IMR-90 (cell line): Measurements from ENCODE around the gene SERPINA1. TPM values are rescaled to one million over a fixed set of nuclear protein-coding genes. Genes with fewer than 3 reads are reported as not detected.

Experiments used
- ATAC-seq: fragments of 200-7000 bp; cut with Tn5 transposase; 2 replicates; pipeline ENCODE4 v1.9.1; 2020; ENCODE audit warnings: low read depth, mild to moderate bottlenecking, moderate library complexity
- BruUV-seq: library from RNA; stranded (reverse); fragments of 400-500 nt; replicated peaks from 2 replicates; lab custom pipeline; 2021; lab: Mats Ljungman, UMichigan
- CTCF ChIA-PET: fragments of 300-600 bp; formaldehyde crosslinking; extraction: SDS; loops from one replicate; lab custom pipeline; 2021; ENCODE audit warnings: antibody characterized with exemption; lab: Yijun Ruan, JAX
- POLR2A ChIA-PET: fragments of 300-600 bp; sonication (Branson Sonifier 250); formaldehyde crosslinking; loops from one replicate; lab custom pipeline; 2022; ENCODE audit warnings: antibody characterized with exemption; ENCODE audit not compliant: unreplicated experiment; lab: Charles Lee
- DNase-seq: peaks from one replicate; pipeline ENCODE4 v3.0.0; 2013
- H2AFZ ChIP-seq: replicated peaks from 2 replicates; pipeline ENCODE3; 2013; ENCODE audit warnings: low read length, mild to moderate bottlenecking; ENCODE audit not compliant: poor library complexity
- H2AK5ac ChIP-seq: 2 replicates; pipeline ENCODE4 v1.6.1; 2013; ENCODE audit warnings: low read depth, low read length, inconsistent platforms
- H2AK9ac ChIP-seq: replicated peaks from 2 replicates; pipeline ENCODE3; 2013; ENCODE audit warnings: mild to moderate bottlenecking, low read depth, low read length, moderate library complexity; ENCODE audit not compliant: poor library complexity
- H2BK120ac ChIP-seq: 2 replicates; pipeline ENCODE4 v1.6.1; 2013; ENCODE audit warnings: low read depth, low read length, inconsistent platforms
- H2BK15ac ChIP-seq: 3 replicates; pipeline ENCODE4 v1.6.1; 2013; ENCODE audit warnings: low read depth, low read length, inconsistent platforms
- H2BK20ac ChIP-seq: 2 replicates; pipeline ENCODE4 v1.6.1; 2013; ENCODE audit warnings: low read depth, mild to moderate bottlenecking, inconsistent platforms, low read length, moderate library complexity
- H2BK5ac ChIP-seq: 2 replicates; pipeline ENCODE4 v1.6.1; 2013; ENCODE audit warnings: mild to moderate bottlenecking, low read depth, low read length, inconsistent platforms; ENCODE audit not compliant: poor library complexity, severe bottlenecking
- H3K14ac ChIP-seq: replicated peaks from 2 replicates; pipeline ENCODE4 v1.6.1; 2013; ENCODE audit warnings: low read depth, low read length, inconsistent platforms
- H3K18ac ChIP-seq: 2 replicates; pipeline ENCODE4 v1.6.1; 2013; ENCODE audit warnings: low read depth, low read length, control low read depth
- H3K23ac ChIP-seq: 2 replicates; pipeline ENCODE4 v1.6.1; 2013; ENCODE audit warnings: low read depth, low read length, inconsistent platforms
- H3K27ac ChIP-seq: 2 replicates; pipeline ENCODE4 v1.5.1; 2013; ENCODE audit warnings: mild to moderate bottlenecking, control low read depth, low read length; ENCODE audit not compliant: insufficient read depth
- H3K27me3 ChIP-seq: 2 replicates; pipeline ENCODE4 v1.6.1; 2013; ENCODE audit warnings: low read length; ENCODE audit not compliant: control insufficient read depth, insufficient read depth
- H3K36me3 ChIP-seq: 2 replicates; pipeline ENCODE4 v1.6.1; 2013; ENCODE audit warnings: low read length, mixed read lengths; ENCODE audit not compliant: control insufficient read depth, insufficient read depth
- H3K4ac ChIP-seq: 2 replicates; pipeline ENCODE4 v1.6.1; 2013; ENCODE audit warnings: low read depth, low read length, inconsistent platforms
- H3K4me1 ChIP-seq: 2 replicates; pipeline ENCODE4 v1.6.1; 2013; ENCODE audit warnings: low read length, mixed read lengths; ENCODE audit not compliant: control insufficient read depth, insufficient read depth
- H3K4me2 ChIP-seq: 2 replicates; pipeline ENCODE4 v1.6.1; 2013; ENCODE audit warnings: low read depth, mild to moderate bottlenecking, control low read depth, low read length, moderate library complexity
- H3K4me3 ChIP-seq: 2 replicates; pipeline ENCODE4 v1.5.1; 2013; ENCODE audit warnings: low read depth, mild to moderate bottlenecking, control low read depth, low read length, moderate library complexity; ENCODE audit not compliant: insufficient read depth
- H3K56ac ChIP-seq: 2 replicates; pipeline ENCODE4 v1.6.1; 2013; ENCODE audit warnings: low read length, inconsistent platforms; ENCODE audit not compliant: insufficient read depth; ENCODE audit errors: extremely low read depth
- H3K79me1 ChIP-seq, 2 experiments: 2 replicates each; pipeline ENCODE4 v1.6.1; 2013; ENCODE audit warnings: low read length in 2 of 2, inconsistent platforms in 1 of 2, low read depth in 1 of 2
- H3K9ac ChIP-seq: 2 replicates; pipeline ENCODE4 v1.6.1; 2013; ENCODE audit warnings: low read depth, low read length, control low read depth
- H3K9me1 ChIP-seq: 2 replicates; pipeline ENCODE4 v1.6.1; 2013; ENCODE audit warnings: low read length, inconsistent platforms; ENCODE audit not compliant: insufficient read depth
- H3K9me3 ChIP-seq: 2 replicates; pipeline ENCODE4 v1.6.1; 2013; ENCODE audit warnings: low read length; ENCODE audit not compliant: control insufficient read depth, insufficient read depth
- H4K20me1 ChIP-seq: 2 replicates; pipeline ENCODE4 v1.6.1; 2013; ENCODE audit warnings: low read length, inconsistent platforms; ENCODE audit not compliant: insufficient read depth
- H4K5ac ChIP-seq: 2 replicates; pipeline ENCODE4 v1.6.1; 2013; ENCODE audit warnings: mild to moderate bottlenecking, low read depth, low read length, control low read depth
- H4K8ac ChIP-seq, 2 experiments: 2 replicates each; pipeline ENCODE4 v1.6.1; 2013; ENCODE audit warnings: low read depth in 2 of 2, low read length in 2 of 2, control low read depth in 1 of 2, inconsistent platforms in 1 of 2
- H4K91ac ChIP-seq: 2 replicates; pipeline ENCODE4 v1.6.1; 2013; ENCODE audit warnings: low read depth, low read length, inconsistent platforms; ENCODE audit not compliant: insufficient read depth
- BHLHE40 ChIP-seq: fragments of 150-350 bp; IDR thresholded peaks from 2 replicates; pipeline ENCODE4 v1.6.1; 2016; ENCODE audit warnings: mild to moderate bottlenecking, low read depth, low read length
- CEBPB ChIP-seq: IDR thresholded peaks from 2 replicates; pipeline ENCODE4 v1.6.1; 2012; ENCODE audit warnings: low read depth, low read length, improper control_type of control experiment
- FOS ChIP-seq: fragments of 150-350 bp; IDR thresholded peaks from 2 replicates; pipeline ENCODE4 v1.6.1; 2016; ENCODE audit warnings: low read depth, low read length
- MXI1 ChIP-seq: IDR thresholded peaks from 2 replicates; pipeline ENCODE4 v1.6.1; 2012; ENCODE audit warnings: low read depth, mild to moderate bottlenecking, low read length, moderate library complexity, borderline replicate concordance
- NFE2L2 ChIP-seq: fragments of 150-350 bp; IDR thresholded peaks from 2 replicates; pipeline ENCODE4 v1.6.1; 2016; ENCODE audit warnings: low read depth, mild to moderate bottlenecking, low read length
- POLR2A ChIP-seq: IDR thresholded peaks from 2 replicates; pipeline ENCODE4 v1.6.1; 2012; ENCODE audit warnings: mild to moderate bottlenecking, low read depth, low read length
- RCOR1 ChIP-seq: IDR thresholded peaks from 2 replicates; pipeline ENCODE4 v1.6.1; 2012; ENCODE audit warnings: mild to moderate bottlenecking, low read length, improper control_type of control experiment; ENCODE audit not compliant: insufficient replicate concordance
- WGBS, 2 experiments: methylation state at CpG; one replicate each; pipeline versions ENCODE4 v1.1.5 to v1.1.7; 2013; ENCODE audit warnings: missing lambda C conversion rate in 2 of 2; ENCODE audit not compliant: insufficient read length in 1 of 2; ENCODE audit errors: extremely low coverage in 2 of 2; 5-methylcytosine and 5-hydroxymethylcytosine counted together
- dilution Hi-C: fragments of 300-500 bp; cut with HindIII; formaldehyde crosslinking; loops from one replicate; pipeline ENCODE4 v1.14.3; 2018; ENCODE audit warnings: low sequenced_read_pairs; ENCODE audit not compliant: unreplicated experiment
- in situ Hi-C: fragments of 300-500 bp; cut with MboI; formaldehyde crosslinking; loops from 3 replicates; pipeline ENCODE4 v1.14.3; 2019; ENCODE audit warnings: low sequenced_read_pairs, inconsistent platforms, mixed read lengths
- intact Hi-C: fragments of 100-400 bp; cut with micrococcal nuclease; formaldehyde crosslinking; loops from 2 replicates; pipeline ENCODE4 v1.10.0; 2022
- polyA plus RNA-seq, 3 experiments: library from polyadenylated mRNA; depleted of rRNA; stranded (reverse); fragments of >200 nt; gene quantifications; 2 replicates each; pipeline ENCODE4 v1.2.3, GENCODE V29; 2012; ENCODE audit warnings: low replicate concordance in 1 of 3
- total RNA-seq: library from RNA; depleted of rRNA; stranded (reverse); fragments of >200 nt; gene quantifications from 2 replicates; pipeline ENCODE4 v1.2.3, GENCODE V29; 2012

SERPINA1 gene
- total and polyA plus RNA-seq, 2 of the 4 experiments (the other 2 are of a cell fraction) = 0.54 to 1.2 TPM

- no peak overlapping the region for H3K4ac ChIP-seq
- intact Hi-C loops = no loop called here
- in situ Hi-C loops = no loop called here
- H4K5ac ChIP-seq = no peak overlapping the region
- TF ChIP-seq POLR2A (no peak), FOS (no peak), MXI1 (no peak), RCOR1 (no peak), NFE2L2 (no peak), BHLHE40 (no peak), CEBPB (no peak)
- no peak overlapping the region for H2AFZ ChIP-seq
- H4K8ac ChIP-seq = no peak overlapping the region
- H3K9ac ChIP-seq = no peak overlapping the region
- DNase-seq = no peak
- H2BK5ac ChIP-seq = no peak overlapping the region
- no peak overlapping the region for H3K23ac ChIP-seq
- no peak overlapping the region for H3K4me2 ChIP-seq
- H2BK15ac ChIP-seq = no peak overlapping the region
- H4K20me1 ChIP-seq = no peaks in the 10 kb centered on the region
- H3K27ac ChIP-seq = no peak overlapping the region
- no peak overlapping the region for H3K14ac ChIP-seq
- H2BK20ac ChIP-seq = no peak overlapping the region
- CTCF ChIA-PET = no interaction called here
- H3K18ac ChIP-seq = no peak overlapping the region
- dilution Hi-C loops = no loop called here
- no CpG with 5 or more reads among the region's 2 CpGs for WGBS, 2 experiments
- H2BK120ac ChIP-seq = no peak overlapping the region
- H3K79me1 ChIP-seq = no peaks in the 10 kb centered on the region
- H4K91ac ChIP-seq = no peak overlapping the region
- ATAC-seq = no peak
- no peak overlapping the region for H2AK5ac ChIP-seq
- peaks cover 9% of the 10 kb centered on the region; the same call in 1 of the 2 replicates for H3K9me1 ChIP-seq
- no TSS peak for BruUV-seq
- H3K9me3 ChIP-seq = no peaks in the 10 kb centered on the region
- no peaks in the 10 kb centered on the region for H3K27me3 ChIP-seq
- H2AK9ac ChIP-seq = no peak overlapping the region
- no peaks in the 10 kb centered on the region for H3K36me3 ChIP-seq
- no peak overlapping the region for H3K56ac ChIP-seq
- POLR2A ChIA-PET = no interaction called here
- no peaks in the 10 kb centered on the region for H3K4me1 ChIP-seq
- H3K4me3 ChIP-seq = no peak overlapping the region
These were observed 50.4 kb downstream of the SERPINA1 start for GRCh38 chr14:94338023-94338422.
